IPS-18c (cell line): ENCODE data around the gene C2CD4B.
A peak's percentile ranks its signal among the peaks of the same experiment; 100 is the strongest.

Experiments used
- H3K4me3 ChIP-seq: 2 replicates; pipeline ENCODE4 v1.7.0; 2013; ENCODE audit warnings: low read depth, mild to moderate bottlenecking, low read length, moderate library complexity; ENCODE audit not compliant: insufficient read depth
- H3K9me3 ChIP-seq: one replicate; pipeline ENCODE4 v1.6.1; 2013; ENCODE audit warnings: mild to moderate bottlenecking, low read length, moderate library complexity; ENCODE audit not compliant: control insufficient read depth, insufficient read depth

The C2CD4B gene

GRCh38 chr15:62164014-62164395 lies 1.1 kb downstream of the C2CD4B start:
- Histone ChIP-seq H3K4me3 (peak overlapping the region; percentile 40), H3K9me3 (no peaks in the 10 kb centered on the region)

GRCh38 chr15:62163397-62164013 lies 1.6 kb downstream of the C2CD4B start:
- H3K4me3 ChIP-seq = peak overlapping the region; percentile 40
- no peaks in the 10 kb centered on the region for H3K9me3 ChIP-seq

GRCh38 chr15:62153228-62153627 lies 11.9 kb downstream of the C2CD4B start:
- no peaks in the 10 kb centered on the region for H3K9me3 ChIP-seq
- H3K4me3 ChIP-seq = no peak overlapping the region

GRCh38 chr15:62150445-62150844 lies 14.6 kb downstream of the C2CD4B start:
- Histone ChIP-seq H3K4me3 (no peak overlapping the region), H3K9me3 (no peaks in the 10 kb centered on the region)

- H3K4me3 ChIP-seq = no peak overlapping the region
- H3K9me3 ChIP-seq = no peaks in the 10 kb centered on the region
Observed at GRCh38 chr15:62149729-62150128, 15.4 kb downstream of the C2CD4B start.

- no peaks in the 10 kb centered on the region for H3K9me3 ChIP-seq
- H3K4me3 ChIP-seq = no peak overlapping the region
Observed at GRCh38 chr15:62147551-62147950, 17.5 kb downstream of the C2CD4B start.

- H3K9me3 ChIP-seq = no peaks in the 10 kb centered on the region
Observed at GRCh38 chr15:62147149-62147548, 17.9 kb downstream of the C2CD4B start.

GRCh38 chr15:62145015-62145735 lies 19.9 kb downstream of the C2CD4B start:
- Histone ChIP-seq H3K9me3 (no peaks in the 10 kb centered on the region), H3K4me3 (no peak overlapping the region)

More at GRCh38 chr15:62147149-62147548, 17.9 kb downstream of the C2CD4B start:
- H3K4me3 ChIP-seq = no peak overlapping the region

- H3K4me3 ChIP-seq = no peak overlapping the region
- H3K9me3 ChIP-seq = no peaks in the 10 kb centered on the region
Observed at GRCh38 chr15:62142736-62143135, 22.3 kb downstream of the C2CD4B start.

GRCh38 chr15:62141643-62142588 lies 23.2 kb downstream of the C2CD4B start:
- H3K9me3 ChIP-seq = no peaks in the 10 kb centered on the region
- H3K4me3 ChIP-seq = no peak overlapping the region

- Histone ChIP-seq H3K9me3 (no peaks in the 10 kb centered on the region), H3K4me3 (no peak overlapping the region)
Observed at GRCh38 chr15:62141200-62141599, 23.9 kb downstream of the C2CD4B start.

GRCh38 chr15:62138124-62138523 lies 27.0 kb downstream of the C2CD4B start:
- H3K9me3 ChIP-seq = no peaks in the 10 kb centered on the region
- no peak overlapping the region for H3K4me3 ChIP-seq

GRCh38 chr15:62136911-62137865 lies 27.9 kb downstream of the C2CD4B start:
- no peaks in the 10 kb centered on the region for H3K9me3 ChIP-seq
- H3K4me3 ChIP-seq = no peak overlapping the region

- Histone ChIP-seq H3K4me3 (no peak overlapping the region), H3K9me3 (no peaks in the 10 kb centered on the region)
Observed at GRCh38 chr15:62135532-62136134, 29.5 kb downstream of the C2CD4B start.

- Histone ChIP-seq H3K4me3 (no peak overlapping the region), H3K9me3 (no peaks in the 10 kb centered on the region)
Observed at GRCh38 chr15:62133141-62133540, 31.9 kb downstream of the C2CD4B start.

- Histone ChIP-seq H3K9me3 (no peaks in the 10 kb centered on the region), H3K4me3 (no peak overlapping the region)
Observed at GRCh38 chr15:62128916-62129315, 36.2 kb downstream of the C2CD4B start.
